Adipose tissue (tissue), 3 donors: ENCODE data around the gene CDNF. TPM values are rescaled to one million over a fixed set of nuclear protein-coding genes. Genes with fewer than 3 reads are reported as not detected.
"Not testable (repeated sequence)": the region's sequence is repeated elsewhere in the genome, so short reads cannot be mapped to it uniquely, and the experiment has no call there.

ENCODE experiments used
- H3K27ac ChIP-seq: one replicate; pipeline ENCODE4 v1.5.1; 2013; ENCODE audit warnings: low read depth, low read length
- whole genome bisulfite sequencing, 3 donors: extraction: QIAGEN DNeasy Blood & Tissue Kit; methylation state at CpG; one replicate each; pipeline ENCODE4 v1.1.7; 2013; 5-methylcytosine and 5-hydroxymethylcytosine counted together
- polyA plus RNA-seq, 3 donors: library from polyadenylated mRNA; stranded (reverse); fragments of 200-250 nt; gene quantifications; one replicate each; pipeline ENCODE4 v1.2.3, GENCODE V29; 2013
- donor health status: healthy with polysubstance abuse.
- donor health status: Bipolar disorder and iron deficiency.
- donor health status: healthy.

Gene CDNF
- polyA plus RNA-seq, 3 donors: 1.0 to 2.9 (median 2.1) TPM

- 91 to 94% (median 92%) methylated on average over 15 of the region's 15 CpGs for WGBS, 3 donors
- H3K27ac ChIP-seq: no peak overlapping the region
Observed at GRCh38 chr10:14843327-14843988, 5.6 kb upstream of the CDNF start.

- no peak overlapping the region for H3K27ac ChIP-seq
- 92 to 93% (median 93%) methylated on average over 2 of the region's 2 CpGs for WGBS, 3 donors
Observed at GRCh38 chr10:14840178-14840577, 2.3 kb upstream of the CDNF start.

- H3K27ac ChIP-seq: no peak overlapping the region
- WGBS, 3 donors: 6 to 12% (median 11%) methylated on average over 14 of the region's 14 CpGs
Observed at GRCh38 chr10:14839305-14839695, 1.5 kb upstream of the CDNF start.

- WGBS, 3 donors: 0 to 1% (median 1%) methylated on average over 50 to 60 of the region's 60 CpGs
- H3K27ac ChIP-seq: peak overlapping the region; percentile 82
Observed at GRCh38 chr10:14838582-14839304, 906 bp upstream of the CDNF start.

- 15 to 25% (median 22%) methylated on average over 14 of the region's 14 CpGs for WGBS, 3 donors
- no peak overlapping the region for H3K27ac ChIP-seq
Observed at GRCh38 chr10:14837003-14837756, 657 bp downstream of the CDNF start.

- WGBS, 3 donors: 93 to 100% (median 95%) methylated on average over 2 of the region's 2 CpGs
- no peak overlapping the region for H3K27ac ChIP-seq
Observed at GRCh38 chr10:14836208-14836607, 1.6 kb downstream of the CDNF start.

GRCh38 chr10:14833106-14833505 lies 4.7 kb downstream of the CDNF start:
- 82 to 85% (median 84%) methylated on average over 3 of the region's 3 CpGs for WGBS, 3 donors
- no peak overlapping the region for H3K27ac ChIP-seq

GRCh38 chr10:14826076-14826829 lies 11.6 kb downstream of the CDNF start:
- no peak overlapping the region for H3K27ac ChIP-seq
- 31 to 69% (median 43%) methylated on average over 1 of the region's 1 CpG for WGBS, 3 donors

- no peak overlapping the region for H3K27ac ChIP-seq
- WGBS, 3 donors: 88 to 94% (median 92%) methylated on average over 3 of the region's 3 CpGs
Observed at GRCh38 chr10:14823966-14824365, 13.9 kb downstream of the CDNF start.

DNA sequence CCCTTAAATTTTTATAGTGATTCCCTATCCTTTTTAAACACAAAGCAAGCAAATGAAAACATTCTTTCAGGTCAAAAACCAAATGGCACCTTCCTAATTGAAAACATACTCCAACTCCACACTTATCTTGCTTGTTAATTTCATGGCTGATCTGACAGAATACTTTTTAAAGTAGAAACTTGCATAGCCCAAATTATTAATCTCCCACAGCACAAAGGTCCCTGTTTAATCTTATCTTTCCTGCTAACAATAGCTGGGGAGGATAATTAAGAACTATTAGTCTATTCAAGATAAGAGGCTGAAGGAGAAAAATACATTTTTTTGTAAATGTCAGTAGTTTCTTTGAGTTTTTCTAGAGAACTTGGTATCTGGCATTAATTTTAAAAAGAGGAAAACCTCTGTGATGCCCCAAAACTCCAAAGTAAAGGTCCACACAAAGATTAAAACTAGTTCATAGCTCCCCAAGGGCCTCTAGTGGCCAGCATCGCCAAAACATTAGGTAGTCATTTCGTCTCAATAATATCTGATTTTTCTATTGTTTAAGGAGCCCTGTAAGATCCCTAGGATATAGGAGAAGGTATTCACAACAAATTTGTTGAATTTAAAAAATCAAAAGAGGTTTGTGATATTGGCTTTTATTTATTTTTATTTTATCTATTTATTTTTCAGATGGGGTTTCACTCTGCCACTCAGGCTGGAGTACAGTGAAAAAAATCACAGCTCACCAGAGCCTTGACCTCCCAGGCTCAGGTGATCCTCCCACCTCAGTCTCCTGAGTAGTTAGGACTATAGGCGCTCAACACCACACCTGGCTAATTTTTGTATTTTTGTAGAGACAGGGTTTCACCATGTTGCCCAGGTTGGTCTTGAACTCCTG lies 14.7 kb downstream of the CDNF start:
- H3K27ac ChIP-seq: no peak overlapping the region
- WGBS, 3 donors: 31 to 35% (median 32%) methylated on average over 3 of the region's 3 CpGs

DNA sequence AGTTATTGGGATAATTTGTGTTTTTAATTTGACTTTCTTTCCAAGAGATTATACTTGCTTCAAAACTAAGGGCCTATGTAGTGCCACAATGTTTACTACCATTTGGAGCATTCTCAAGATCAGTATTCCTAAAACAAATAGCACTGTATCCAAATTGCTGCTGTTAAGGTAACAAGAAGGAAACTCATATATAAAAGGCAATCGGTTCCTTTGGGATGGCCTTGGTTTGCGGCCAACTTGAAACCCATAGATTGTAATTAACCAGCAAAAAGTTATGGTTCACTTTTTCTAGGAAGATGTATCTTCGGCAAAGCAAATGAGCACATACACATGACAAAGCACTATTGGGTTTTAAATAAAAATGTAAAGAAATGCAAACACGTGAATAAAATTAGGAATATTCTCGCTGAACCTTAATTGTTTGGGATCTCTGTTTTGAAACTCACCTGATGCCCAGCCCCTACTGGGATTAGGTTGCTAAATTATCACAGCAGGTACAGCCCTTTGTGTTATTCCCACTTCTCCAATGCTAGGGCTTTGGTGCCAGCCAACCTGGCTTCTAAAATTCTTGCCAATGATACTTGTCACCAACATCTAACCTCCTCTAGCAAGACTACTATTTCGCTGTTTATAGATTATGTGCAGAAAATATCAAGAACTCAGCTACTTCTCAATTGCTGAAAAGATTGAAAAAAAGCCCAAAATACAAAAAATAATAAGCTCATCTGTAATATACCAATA lies 16.0 kb downstream of the CDNF start:
- 74 to 84% (median 75%) methylated on average over 6 of the region's 6 CpGs for WGBS, 3 donors
- no peak overlapping the region for H3K27ac ChIP-seq

- no peak overlapping the region for H3K27ac ChIP-seq
- WGBS, 3 donors: 83 to 99% (median 87%) methylated on average over 5 of the region's 5 CpGs
Observed at GRCh38 chr10:14820775-14821154, 17.1 kb downstream of the CDNF start.

- WGBS, 3 donors: 87 to 97% (median 92%) methylated on average over 10 of the region's 10 CpGs
- H3K27ac ChIP-seq: no peak overlapping the region
Observed at GRCh38 chr10:14820010-14820774, 17.6 kb downstream of the CDNF start.

GRCh38 chr10:14816717-14817116 lies 21.1 kb downstream of the CDNF start:
- WGBS, 3 donors: 95 to 96% (median 96%) methylated on average over 6 to 7 of the region's 7 CpGs
- H3K27ac ChIP-seq: not testable (repeated sequence)

- WGBS, 3 donors: 79 to 85% (median 81%) methylated on average over 6 of the region's 6 CpGs
- H3K27ac ChIP-seq: no peak overlapping the region
Observed at GRCh38 chr10:14815681-14816080, 22.2 kb downstream of the CDNF start.

DNA sequence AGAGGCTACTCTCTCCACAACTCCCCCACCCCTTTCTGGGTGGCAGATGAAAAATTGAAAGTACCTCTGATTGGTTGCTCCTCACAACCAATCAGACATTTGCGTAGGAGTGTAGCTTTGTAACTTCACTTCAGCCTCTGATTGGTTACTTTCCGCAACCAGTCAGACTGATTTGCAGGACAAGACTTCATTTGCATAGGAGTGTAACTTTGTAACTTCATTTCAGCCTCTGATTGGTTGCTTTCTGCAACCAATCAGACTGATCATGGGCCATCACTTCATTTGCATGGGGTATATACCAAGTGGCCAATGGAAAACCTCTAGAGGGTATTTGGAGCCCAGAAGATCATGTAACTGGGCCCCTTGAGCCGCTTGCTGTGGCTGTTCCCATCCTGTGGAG lies 25.6 kb downstream of the CDNF start:
- 92 to 96% (median 93%) methylated on average over 3 of the region's 3 CpGs for WGBS, 3 donors

More for the DNA sequence above, 25.6 kb downstream of the CDNF start:
- H3K27ac ChIP-seq: no peak overlapping the region
